GM10248 (cell line): ENCODE results near the gene SLC6A9.

Experiments used
- CTCF ChIA-PET: fragments of 300-600 bp; sonication (Branson Sonifier 250); formaldehyde crosslinking; extraction: SDS; loops from one replicate; lab custom pipeline; 2021; ENCODE audit warnings: antibody characterized with exemption; lab: Yijun Ruan, JAX
- POLR2A ChIA-PET: fragments of 350-650 bp; sonication (Branson Sonifier 250); formaldehyde crosslinking; extraction: SDS; loops from one replicate; lab custom pipeline; 2020; ENCODE audit warnings: antibody characterized with exemption; lab: Yijun Ruan, JAX
- DNase-seq: peaks from one replicate; pipeline ENCODE4 v3.0.0; 2012; ENCODE audit errors: extremely low spot score
- CTCF ChIP-seq: IDR thresholded peaks from 2 replicates; pipeline ENCODE4 v1.5.1; 2012; ENCODE audit warnings: mild to moderate bottlenecking, low read depth; ENCODE audit errors: extremely low read depth, missing control alignments, control extremely low read depth

SLC6A9 gene

DNA sequence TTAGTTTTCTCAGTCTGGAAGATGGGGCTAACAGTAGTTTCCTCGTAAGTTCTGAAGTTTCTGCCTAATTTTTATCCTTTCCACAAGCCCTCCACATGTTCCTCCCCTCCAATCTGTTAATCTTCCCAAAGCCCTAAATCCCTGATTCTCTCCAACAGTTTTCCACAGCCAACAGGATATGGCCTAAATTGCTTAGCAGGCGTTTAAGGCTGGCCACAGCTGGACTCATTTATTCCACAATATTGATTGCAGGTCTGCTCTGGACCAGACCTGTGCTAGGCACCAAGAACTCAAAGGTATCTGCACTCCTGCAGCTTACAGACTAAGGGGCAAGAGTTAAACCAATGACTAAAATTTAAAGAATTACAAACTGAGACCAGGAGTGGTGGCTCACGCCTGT, 3.9 kb downstream of the SLC6A9 start:
- no peak for TF ChIP-seq CTCF
- ChIA-PET POLR2A (no interaction called here), CTCF (interaction anchor here (1.4 to 3.7 kb wide), 3 partner anchors 8 to 22 kb away, joined by 4 to 20 read pairs (median 12); no protein-coding TSS in a partner anchor)
- DNase-seq, result no peak

DNA sequence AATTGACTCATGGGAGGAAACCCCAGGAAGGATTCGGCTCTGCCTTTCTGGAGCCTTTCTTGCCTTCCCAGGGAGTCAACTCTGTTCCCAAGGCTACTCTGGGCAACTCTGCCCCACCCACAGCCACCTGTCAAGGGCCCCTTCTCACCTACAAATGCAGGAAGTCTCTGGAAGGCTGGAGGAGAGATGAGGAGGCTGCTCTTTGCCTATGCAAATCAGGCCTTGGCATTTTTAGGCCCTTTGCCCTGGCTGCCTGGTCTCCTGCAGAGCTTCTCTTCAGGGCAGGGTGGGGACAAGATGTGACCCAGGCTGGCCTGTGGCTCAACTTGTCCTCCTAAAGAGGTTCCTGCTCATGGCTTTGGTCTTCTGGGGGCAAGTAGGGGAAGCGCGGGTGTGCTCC, 5.4 kb downstream of the SLC6A9 start:
- ChIA-PET CTCF (interaction anchor here (0.6 to 3.7 kb wide), 4 partner anchors 10 to 72 kb away, joined by 3 to 20 read pairs (median 8); no protein-coding TSS in a partner anchor), POLR2A (no interaction called here)
- no peak for TF ChIP-seq CTCF
- DNase-seq, result no peak

DNA sequence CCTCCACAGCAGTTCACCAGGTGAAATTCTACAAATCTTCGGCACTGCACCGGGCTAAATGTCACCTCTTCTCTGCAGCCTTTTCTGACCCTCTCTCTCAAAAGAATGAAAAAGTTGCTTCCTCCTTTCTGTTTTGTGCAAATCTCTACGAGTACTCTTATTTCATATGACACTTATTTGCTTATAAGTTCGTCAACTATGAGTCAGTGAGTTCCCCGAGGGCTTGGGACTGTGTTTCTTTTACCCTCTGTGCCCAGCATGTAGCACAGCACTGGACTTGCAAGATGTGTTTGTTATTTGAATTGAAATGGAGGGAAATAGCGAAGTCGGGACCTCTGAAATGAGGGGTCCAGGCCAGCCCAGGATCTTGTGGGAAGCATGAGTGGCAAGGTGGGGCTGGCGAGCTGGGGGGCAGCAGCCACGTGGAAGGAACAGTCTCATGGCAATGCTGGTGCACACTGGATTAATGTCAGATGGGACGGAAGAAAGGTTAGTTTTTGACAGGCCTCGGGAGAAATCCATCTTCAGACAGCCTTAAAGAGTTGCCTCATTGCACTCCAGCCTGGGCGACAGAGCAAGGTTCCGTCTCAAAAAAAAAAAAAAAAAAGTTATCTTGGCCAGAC, 6.2 kb downstream of the SLC6A9 start:
- DNase-seq, result no peak
- POLR2A ChIA-PET, result no interaction called here
- CTCF ChIA-PET, result interaction anchor here (0.6 to 3.7 kb wide), 5 partner anchors 11 to 72 kb away, joined by 3 to 20 read pairs (median 4); no protein-coding TSS in a partner anchor
- no peak for TF ChIP-seq CTCF

DNA sequence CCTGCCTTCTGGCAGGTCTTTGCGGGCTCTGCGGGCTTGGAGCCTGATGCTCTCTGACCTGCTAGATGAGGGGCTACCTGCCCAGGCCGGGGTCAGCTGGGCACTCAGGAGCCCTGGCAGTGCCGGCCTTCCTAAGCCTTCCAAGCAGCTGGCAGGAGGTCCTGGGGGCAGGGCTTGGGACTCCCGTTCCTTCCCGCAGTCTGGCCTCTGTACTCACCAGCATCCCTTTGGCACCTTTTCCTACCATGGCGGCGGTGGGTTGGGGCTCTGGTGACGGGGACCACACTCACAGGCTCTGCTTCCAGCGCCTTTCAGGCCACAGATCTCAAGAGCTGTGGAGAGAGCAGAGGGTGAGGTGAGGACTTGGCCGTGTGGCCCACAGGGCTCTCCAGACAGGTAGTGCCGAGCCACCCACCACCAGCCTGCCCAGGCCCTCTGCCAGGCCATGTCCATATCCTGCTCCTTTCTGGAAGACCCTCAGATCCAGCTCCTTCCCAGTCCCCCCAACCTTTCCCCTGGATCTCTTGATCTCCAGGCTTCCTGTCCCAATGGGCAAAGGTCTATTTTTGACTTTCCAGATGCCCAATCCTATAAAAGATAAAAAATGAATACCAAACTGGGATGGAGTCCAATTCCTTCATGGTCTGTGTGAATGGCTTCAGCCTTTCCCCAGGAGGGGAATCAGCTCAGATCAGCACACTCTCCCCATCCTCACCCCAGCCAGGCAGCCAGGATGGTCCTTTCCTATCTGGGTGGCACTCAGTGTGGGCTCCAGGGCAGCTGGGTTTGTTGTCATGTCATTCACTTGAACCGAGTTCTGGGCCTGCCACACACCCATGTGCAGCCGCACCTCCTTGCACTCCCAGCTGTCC, 7.0 kb downstream of the SLC6A9 start:
- DNase-seq, result no peak
- no peak for TF ChIP-seq CTCF
- CTCF ChIA-PET, result interaction anchor here (1.4 to 3.7 kb wide), 3 partner anchors 11 to 19 kb away, joined by 3 to 20 read pairs (median 4); no protein-coding TSS in a partner anchor
- POLR2A ChIA-PET, result no interaction called here

- ChIA-PET POLR2A (no interaction called here), CTCF (interaction anchor here (1.3 to 6.6 kb wide), 7 partner anchors 10 to 259 kb away, joined by 3 to 42 read pairs (median 4); partner anchors contain the start of gene SLC6A9)
- TF ChIP-seq CTCF, result no peak
- no peak for DNase-seq
Observed at GRCh38 chr1:44021581-44022321, 9.5 kb downstream of the SLC6A9 start.

DNA sequence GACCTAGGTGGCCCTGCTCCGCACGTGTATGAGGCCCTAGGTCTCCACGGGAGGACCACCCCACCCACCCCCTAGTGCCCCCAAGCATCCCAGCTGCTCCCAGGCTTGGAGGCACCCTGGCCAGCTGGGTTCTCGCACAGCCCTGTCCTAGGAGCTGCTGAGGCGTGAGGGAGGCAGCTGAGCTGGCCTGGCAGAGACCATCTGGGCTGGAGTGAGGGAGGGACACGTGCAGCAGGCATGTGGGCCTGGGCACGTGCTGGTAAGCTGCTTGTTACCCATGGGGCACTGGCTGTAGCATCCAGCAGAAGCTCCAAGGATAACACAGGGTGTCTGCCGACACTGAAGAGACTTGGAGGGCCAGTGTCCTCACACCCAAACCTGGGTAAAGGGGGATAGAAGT, 10.1 kb downstream of the SLC6A9 start:
- ChIA-PET CTCF (interaction anchor here (1.0 to 6.6 kb wide), 6 partner anchors 7 to 258 kb away, joined by 3 to 42 read pairs (median 6); partner anchors contain the start of gene SLC6A9), POLR2A (no interaction called here)
- TF ChIP-seq CTCF, result no peak
- DNase-seq, result no peak
